ENCODE data around the gene GPR84. TPM values are rescaled to one million over a fixed set of nuclear protein-coding genes. Genes with fewer than 3 reads are reported as not detected.

GPR84 gene
- total and polyA plus RNA-seq, 2 experiments from 2014 or later, result not detected

- in situ Hi-C loops (cut with MboI), result no loop called here
- Histone ChIP-seq H3K27ac (no peak overlapping the region), H3K4me1 (ENCODE audit: insufficient read depth) (peaks cover 14% of the 10 kb centered on the region), H3K9me3 (ENCODE audit: low read depth) (no peaks in the 10 kb centered on the region), H4K20me1 (ENCODE audit: insufficient read depth) (no peaks in the 10 kb centered on the region), H3K4me3 (no peak overlapping the region), H3K27me3 (replicated peaks; ENCODE audit: insufficient read depth) (no peaks in the 10 kb centered on the region), H3K9ac (no peak overlapping the region), H2AFZ (no peak overlapping the region), H3K36me3 (ENCODE audit: low read depth) (peaks cover 77% of the 10 kb centered on the region), H3K9me2 (ENCODE audit: insufficient read depth) (no peaks in the 10 kb centered on the region), H3F3A (ENCODE audit: insufficient read depth) (peaks cover 72% of the 10 kb centered on the region), H3K79me2 (ENCODE audit: insufficient read depth) (peaks cover 62% of the 10 kb centered on the region), H3K4me2 (ENCODE audit: unreplicated experiment) (no peak overlapping the region)
- WGBS, 2 experiments (ENCODE audit: low coverage in 1 of 2, low lambda C conversion rate in 2 of 2, missing lambda C conversion rate in 2 of 2), result 82 to 84% methylated on average over 9 to 10 of the region's 10 CpGs
- no peak for DNase-seq
- TF ChIP-seq EZH2phosphoT487 (IDR thresholded peaks at IDR 0.05; ENCODE audit: insufficient read depth, low read depth), result no peak
- TF ChIP-seq EZH2 (IDR thresholded peaks at IDR 0.05; ENCODE audit: insufficient read depth, poor library complexity, severe bottlenecking), result no peak
Observed at GRCh38 chr12:54405106-54405505, 40.8 kb upstream of the GPR84 start.

- H3K79me2 ChIP-seq (ENCODE audit: insufficient read depth), result peaks cover 54% of the 10 kb centered on the region
Observed at GRCh38 chr12:54404061-54405004, 40.0 kb upstream of the GPR84 start.

GRCh38 chr12:54401119-54401518, 36.8 kb upstream of the GPR84 start:
- in situ Hi-C loops (cut with MboI), result no loop called here

More at GRCh38 chr12:54404061-54405004, 40.0 kb upstream of the GPR84 start:
- Histone ChIP-seq H3K4me2 (ENCODE audit: unreplicated experiment) (no peak overlapping the region), H3K27ac (peak overlapping the region; percentile 24), H3K9ac (no peak overlapping the region), H3K9me3 (ENCODE audit: low read depth) (no peaks in the 10 kb centered on the region), H4K20me1 (ENCODE audit: insufficient read depth) (no peaks in the 10 kb centered on the region), H3K9me2 (ENCODE audit: insufficient read depth) (no peaks in the 10 kb centered on the region), H3K4me1 (ENCODE audit: insufficient read depth) (peaks cover 14% of the 10 kb centered on the region), H3K27me3 (replicated peaks; ENCODE audit: insufficient read depth) (no peaks in the 10 kb centered on the region), H2AFZ (no peak overlapping the region), H3K36me3 (ENCODE audit: low read depth) (peaks cover 82% of the 10 kb centered on the region), H3F3A (ENCODE audit: insufficient read depth) (peaks cover 77% of the 10 kb centered on the region), H3K4me3 (no peak overlapping the region)
- peak; percentile 61 for DNase-seq
- in situ Hi-C loops (cut with MboI), result no loop called here
- WGBS, 2 experiments (ENCODE audit: low coverage in 1 of 2, low lambda C conversion rate in 2 of 2, missing lambda C conversion rate in 2 of 2), result 72 to 74% methylated on average over 11 of the region's 11 CpGs
- TF ChIP-seq EZH2phosphoT487 (IDR thresholded peaks at IDR 0.05; ENCODE audit: insufficient read depth, low read depth) (no peak), EZH2 (IDR thresholded peaks at IDR 0.05; ENCODE audit: insufficient read depth, poor library complexity, severe bottlenecking) (no peak)

GRCh38 chr12:54398995-54399793, 34.9 kb upstream of the GPR84 start:
- in situ Hi-C loops (cut with MboI), result no loop called here
- peaks cover 14% of the 10 kb centered on the region for H3K79me2 ChIP-seq (ENCODE audit: insufficient read depth)
- no peak overlapping the region for H3K4me2 ChIP-seq (ENCODE audit: unreplicated experiment)
- H3K27ac ChIP-seq, result peak overlapping the region; percentile 3; the same call in 1 of the 2 replicates
- WGBS, 2 experiments (ENCODE audit: low coverage in 1 of 2, low lambda C conversion rate in 2 of 2, missing lambda C conversion rate in 2 of 2), result 58 to 66% methylated on average over 7 to 8 of the region's 8 CpGs
- H3F3A ChIP-seq (ENCODE audit: insufficient read depth), result peaks cover 91% of the 10 kb centered on the region
- H3K4me1 ChIP-seq (ENCODE audit: insufficient read depth), result no peaks in the 10 kb centered on the region
- DNase-seq, result peak; percentile 81
- no peaks in the 10 kb centered on the region for H3K9me2 ChIP-seq (ENCODE audit: insufficient read depth)
- TF ChIP-seq EZH2phosphoT487 (IDR thresholded peaks at IDR 0.05; ENCODE audit: insufficient read depth, low read depth) (no peak), EZH2 (IDR thresholded peaks at IDR 0.05; ENCODE audit: insufficient read depth, poor library complexity, severe bottlenecking) (no peak)
- H4K20me1 ChIP-seq (ENCODE audit: insufficient read depth), result no peaks in the 10 kb centered on the region
- no peak overlapping the region for H2AFZ ChIP-seq
- no peaks in the 10 kb centered on the region for H3K27me3 ChIP-seq (replicated peaks; ENCODE audit: insufficient read depth)
- H3K9ac ChIP-seq, result no peak overlapping the region
- H3K9me3 ChIP-seq (ENCODE audit: low read depth), result no peaks in the 10 kb centered on the region
- H3K4me3 ChIP-seq, result no peak overlapping the region
- H3K36me3 ChIP-seq (ENCODE audit: low read depth), result peaks cover 91% of the 10 kb centered on the region

More at GRCh38 chr12:54401119-54401518, 36.8 kb upstream of the GPR84 start:
- H3K9me3 ChIP-seq (ENCODE audit: low read depth), result no peaks in the 10 kb centered on the region
- H3K4me3 ChIP-seq, result no peak overlapping the region
- no peak overlapping the region for H3K9ac ChIP-seq
- peaks cover 94% of the 10 kb centered on the region for H3K36me3 ChIP-seq (ENCODE audit: low read depth)
- DNase-seq, result no peak
- WGBS, 2 experiments (ENCODE audit: low coverage in 1 of 2, low lambda C conversion rate in 2 of 2, missing lambda C conversion rate in 2 of 2), result 97 to 100% methylated on average over 2 of the region's 2 CpGs
- peaks cover 90% of the 10 kb centered on the region for H3F3A ChIP-seq (ENCODE audit: insufficient read depth)
- H3K27ac ChIP-seq, result 0 out of 2 replicates have a peak overlapping the region, but pooled peaks have one; percentile 10
- H3K27me3 ChIP-seq (replicated peaks; ENCODE audit: insufficient read depth), result no peaks in the 10 kb centered on the region
- H3K79me2 ChIP-seq (ENCODE audit: insufficient read depth), result peaks cover 30% of the 10 kb centered on the region
- TF ChIP-seq EZH2 (IDR thresholded peaks at IDR 0.05; ENCODE audit: insufficient read depth, poor library complexity, severe bottlenecking) (no peak), EZH2phosphoT487 (IDR thresholded peaks at IDR 0.05; ENCODE audit: insufficient read depth, low read depth) (no peak)
- no peaks in the 10 kb centered on the region for H3K4me1 ChIP-seq (ENCODE audit: insufficient read depth)
- H3K9me2 ChIP-seq (ENCODE audit: insufficient read depth), result no peaks in the 10 kb centered on the region
- H3K4me2 ChIP-seq (ENCODE audit: unreplicated experiment), result no peak overlapping the region
- H2AFZ ChIP-seq, result no peak overlapping the region
- H4K20me1 ChIP-seq (ENCODE audit: insufficient read depth), result no peaks in the 10 kb centered on the region
